Hepatocyte (in vitro differentiated cells): ENCODE measurements around the gene ALDH3A1.

Source experiments
- EZH2 ChIP-seq: fragments of 200-600 bp; sonication (generic); IDR thresholded peaks from 2 replicates; pipeline ENCODE4 v1.6.1; 2016; ENCODE audit warnings: antibody characterized with exemption, mild to moderate bottlenecking, borderline replicate concordance
- EZH2phosphoT487 ChIP-seq: fragments of 200-600 bp; sonication (generic); IDR thresholded peaks from one replicate; pipeline ENCODE4 v1.6.1; 2018; ENCODE audit warnings: antibody characterized with exemption, mild to moderate bottlenecking, low read depth, moderate library complexity; ENCODE audit not compliant: unreplicated experiment, severe bottlenecking
- TF ChIP-seq, protein P1 (sequence below): fragments of 200-600 bp; sonication (generic); IDR thresholded peaks from 2 replicates; pipeline ENCODE4 v1.5.1; 2016; ENCODE audit warnings: antibody characterized with exemption, mild to moderate bottlenecking; ENCODE audit not compliant: poor library complexity

DNA sequence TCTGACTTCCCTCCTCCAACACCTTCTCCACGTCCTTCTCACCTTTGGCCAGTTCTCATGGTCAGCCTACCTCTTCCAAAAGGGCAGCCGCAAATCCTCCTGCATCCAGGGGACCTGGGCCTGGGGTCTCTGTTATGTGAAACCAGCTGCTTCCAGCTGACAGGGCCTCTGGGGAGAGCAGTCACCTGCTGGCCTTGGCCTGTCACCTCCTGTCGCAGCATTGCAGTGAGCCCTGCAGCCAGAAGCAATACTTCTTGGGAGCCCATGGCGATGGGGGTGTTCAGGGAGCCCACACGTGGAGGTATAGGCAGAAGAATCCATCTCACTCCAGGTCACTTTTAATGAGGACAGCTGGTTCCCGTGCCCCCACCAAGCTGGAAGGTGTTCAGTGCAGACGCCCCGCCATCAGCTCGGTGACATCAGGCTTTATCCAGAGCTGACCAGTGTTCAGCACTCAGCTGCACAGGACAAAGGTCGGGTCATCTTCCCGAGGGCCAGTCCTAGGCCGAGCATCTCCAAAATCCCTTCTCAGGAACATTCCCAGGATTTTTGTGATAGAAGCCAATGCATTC is 30.0 kb downstream of the ALDH3A1 start:
- no peak for TF ChIP-seq EZH2phosphoT487
- no peak for TF ChIP-seq EZH2
- TF ChIP-seq, protein P1, sequence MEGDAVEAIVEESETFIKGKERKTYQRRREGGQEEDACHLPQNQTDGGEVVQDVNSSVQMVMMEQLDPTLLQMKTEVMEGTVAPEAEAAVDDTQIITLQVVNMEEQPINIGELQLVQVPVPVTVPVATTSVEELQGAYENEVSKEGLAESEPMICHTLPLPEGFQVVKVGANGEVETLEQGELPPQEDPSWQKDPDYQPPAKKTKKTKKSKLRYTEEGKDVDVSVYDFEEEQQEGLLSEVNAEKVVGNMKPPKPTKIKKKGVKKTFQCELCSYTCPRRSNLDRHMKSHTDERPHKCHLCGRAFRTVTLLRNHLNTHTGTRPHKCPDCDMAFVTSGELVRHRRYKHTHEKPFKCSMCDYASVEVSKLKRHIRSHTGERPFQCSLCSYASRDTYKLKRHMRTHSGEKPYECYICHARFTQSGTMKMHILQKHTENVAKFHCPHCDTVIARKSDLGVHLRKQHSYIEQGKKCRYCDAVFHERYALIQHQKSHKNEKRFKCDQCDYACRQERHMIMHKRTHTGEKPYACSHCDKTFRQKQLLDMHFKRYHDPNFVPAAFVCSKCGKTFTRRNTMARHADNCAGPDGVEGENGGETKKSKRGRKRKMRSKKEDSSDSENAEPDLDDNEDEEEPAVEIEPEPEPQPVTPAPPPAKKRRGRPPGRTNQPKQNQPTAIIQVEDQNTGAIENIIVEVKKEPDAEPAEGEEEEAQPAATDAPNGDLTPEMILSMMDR: no peak
